Stimulated activated CD8-positive, alpha-beta memory T cell treated with anti-CD3 and anti-CD28 coated beads, Interleukin-7, amount 100 ng/mL, for 24 hours (primary cell): ENCODE measurements around the gene ETHE1.

ENCODE experiments used
- DNase-seq: peaks from one replicate; pipeline ENCODE4 v3.0.0-alpha.2; 2020; ENCODE audit warnings: low read depth

ETHE1 gene

DNA sequence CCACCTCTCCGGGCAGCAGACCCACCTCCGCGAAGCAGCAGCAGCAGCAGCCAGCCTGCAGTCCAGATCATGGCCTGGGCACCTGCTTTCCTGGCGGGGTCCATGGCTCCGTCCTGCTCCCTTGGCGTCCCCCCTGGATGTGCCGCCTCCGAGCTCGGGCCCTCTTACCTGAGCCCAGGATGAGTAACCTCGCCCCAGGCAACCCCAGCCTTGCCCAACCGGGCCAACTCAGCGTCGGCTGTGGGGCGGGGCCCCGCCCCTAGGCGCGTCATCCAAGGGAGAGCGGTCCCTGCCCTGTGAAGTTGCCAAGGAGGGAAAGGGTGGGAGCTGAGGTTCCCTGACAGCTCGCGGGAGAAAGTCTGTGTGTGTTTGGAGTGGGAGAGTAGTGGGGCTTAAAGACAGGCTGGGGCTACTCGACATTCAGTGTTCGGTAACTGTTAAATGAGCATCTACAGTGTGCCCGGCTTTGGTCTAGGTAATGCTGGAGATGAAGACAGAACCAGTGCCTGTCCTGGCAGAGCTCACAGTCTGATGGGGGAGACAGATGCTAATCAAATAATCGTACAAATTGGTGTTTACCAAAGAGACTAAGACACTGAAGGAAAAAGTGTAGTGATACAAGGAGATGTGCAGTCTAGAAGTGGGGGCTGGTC, 61.4 kb downstream of the ETHE1 start, which contains the start of gene LYPD3:
TSS of gene LYPD3 (minus strand) at position 141 of the 653 bp plus-strand sequence. CDS start at position 104, 37 bp downstream.
- DNase-seq: no peak

GRCh38 chr19:43464134-43464775, 62.7 kb downstream of the ETHE1 start:
- DNase-seq: peak; percentile 51

DNA sequence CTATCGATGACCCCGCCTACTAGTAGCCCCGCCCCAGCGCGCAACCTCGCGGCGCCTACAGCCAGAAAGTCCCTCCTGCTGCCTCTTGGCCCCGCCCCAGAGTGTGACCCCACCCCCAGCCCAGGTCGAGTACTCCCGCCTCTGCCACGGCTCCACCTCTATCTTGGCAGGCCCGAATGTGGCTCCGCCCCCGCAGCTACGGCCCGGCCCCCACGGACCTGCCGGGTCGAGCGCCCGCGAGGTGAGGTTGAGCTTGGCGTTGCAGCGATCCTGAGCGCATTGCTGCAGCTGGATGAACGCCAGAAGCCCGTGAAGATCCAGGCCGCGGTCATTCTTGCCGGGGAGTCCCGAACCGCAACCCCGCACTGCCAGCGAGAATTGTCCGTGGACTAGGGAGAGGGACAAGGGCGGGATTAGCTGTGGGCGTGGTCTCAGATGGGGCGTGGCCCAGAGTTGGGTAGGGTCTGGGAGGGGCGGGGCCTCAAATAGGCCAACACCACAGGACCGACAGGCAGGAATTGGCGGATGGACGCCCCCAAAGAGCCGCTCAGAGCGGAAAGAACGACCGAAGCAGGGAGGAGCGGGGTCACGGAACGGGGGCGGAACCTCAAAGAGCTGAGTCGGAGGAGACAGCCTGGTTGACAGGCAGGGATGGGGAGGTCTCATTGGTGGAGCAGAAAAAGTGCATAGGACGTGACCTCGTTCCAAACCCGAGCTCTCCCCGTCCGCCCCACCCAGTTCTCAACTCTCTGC, 63.4 kb downstream of the ETHE1 start:
- DNase-seq: peak; percentile 99

DNA sequence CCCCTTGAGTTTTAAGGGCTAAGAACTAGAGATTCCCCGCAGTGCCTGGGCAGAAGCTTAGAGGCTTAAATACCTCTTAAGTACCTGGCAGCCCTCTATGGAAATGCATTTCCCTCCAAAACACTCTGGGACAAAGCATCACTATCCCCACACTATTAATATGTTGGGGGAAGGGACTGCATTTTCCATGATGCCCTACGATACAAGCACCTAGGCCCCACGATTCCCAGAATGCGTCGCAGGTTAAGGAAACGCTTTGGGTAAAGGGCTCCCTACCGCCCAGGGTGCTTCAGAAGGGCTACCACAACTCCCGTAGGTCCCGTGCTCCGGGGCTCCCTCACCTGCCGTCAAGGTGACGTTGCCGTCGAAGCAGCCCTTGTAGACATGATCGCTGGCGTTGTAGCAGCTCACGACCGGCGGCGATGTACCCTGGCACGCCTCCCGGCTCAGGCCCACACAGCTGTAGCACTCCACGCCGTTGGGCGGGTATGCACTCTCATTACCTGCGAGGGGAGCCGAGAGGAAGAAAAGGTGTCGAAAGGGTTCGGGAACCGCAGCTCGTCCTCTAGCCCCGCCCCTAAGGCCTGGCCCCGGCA, 64.1 kb downstream of the ETHE1 start:
- DNase-seq: no peak

DNA sequence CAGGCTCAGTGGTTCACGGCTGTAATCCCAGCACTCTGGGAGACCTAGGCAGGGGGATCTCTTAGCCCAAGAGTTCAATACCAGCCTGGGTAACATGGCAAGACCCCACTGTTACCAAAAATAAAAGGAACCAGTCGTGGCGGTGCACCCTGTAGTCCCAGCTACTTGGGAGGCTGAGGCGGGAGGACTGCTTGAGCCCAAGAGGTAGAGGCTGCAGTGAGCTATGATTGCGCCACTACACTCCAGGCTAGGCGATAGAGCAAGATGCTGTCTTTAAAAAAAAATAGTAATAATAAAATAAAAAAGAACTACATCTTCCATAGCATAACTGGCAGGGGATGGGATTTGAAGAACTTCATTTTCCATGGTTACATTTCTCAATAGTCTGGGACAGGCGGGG, 64.6 kb downstream of the ETHE1 start:
- no peak for DNase-seq

- DNase-seq: no peak
Observed at GRCh38 chr19:43461303-43461702, 65.7 kb downstream of the ETHE1 start.

DNA sequence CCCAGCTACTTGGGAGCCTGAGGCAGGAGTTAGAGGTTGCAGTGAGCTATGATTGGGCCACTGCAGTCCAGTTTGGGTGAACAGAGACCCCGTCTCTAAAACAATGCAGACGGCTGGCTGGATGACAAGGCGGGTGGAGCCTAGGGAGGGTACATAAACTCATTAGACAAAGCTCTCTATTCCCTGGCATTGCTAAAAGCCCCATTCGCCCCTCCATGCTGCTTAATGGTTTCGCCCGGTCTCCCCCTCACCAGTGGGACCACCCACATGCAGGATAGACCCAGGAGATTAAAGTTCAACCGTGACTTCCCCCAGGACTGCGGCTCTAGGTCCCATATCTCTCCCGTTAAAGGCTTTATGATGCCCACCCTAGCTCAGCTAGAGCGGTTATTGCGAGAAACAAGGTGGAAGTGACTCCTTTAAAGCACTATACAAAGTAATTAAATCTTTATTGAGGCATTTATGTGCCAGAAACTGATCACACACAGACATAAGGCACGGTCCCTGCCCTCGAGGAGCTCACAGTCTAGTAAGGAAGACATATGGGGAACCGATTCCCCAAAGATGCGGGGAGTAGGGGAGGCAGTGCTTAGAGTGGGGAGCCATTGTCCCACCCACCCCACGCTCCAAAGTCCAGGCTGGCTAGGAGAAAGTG, 66.5 kb downstream of the ETHE1 start:
- no peak for DNase-seq

- no peak for DNase-seq
Observed at GRCh38 chr19:43457809-43458208, 69.2 kb downstream of the ETHE1 start.
